ENCODE results near the gene DBF4B. TPM values are rescaled to one million over a fixed set of nuclear protein-coding genes. Genes with fewer than 3 reads are reported as not detected.
"Not testable (repeated sequence)": the region's sequence is repeated elsewhere in the genome, so short reads cannot be mapped to it uniquely, and the experiment has no call there.

DBF4B gene
- total RNA-seq, 2 donors from 2014 or later: 31.1 to 44.9 TPM

- DNase-seq: peak; percentile 99
- H3K27me3 ChIP-seq (ENCODE audit: control insufficient read depth, insufficient read depth, low read length, poor library complexity, severe bottlenecking): peaks cover 5% of the 10 kb centered on the region
- peak within 1 kb of the TSS; percentile 48 for H3K27ac ChIP-seq (ENCODE audit: low read depth, low read length)
- H3K27me3 Mint-ChIP-seq (ENCODE audit: insufficient read depth): peaks cover 4% of the 10 kb centered on the region
- WGBS, 2 experiments (ENCODE audit: insufficient coverage in 1 of 2, insufficient read length in 1 of 2): 1% methylated on average over 39 to 51 of the region's 51 CpGs
- H3K4me3 Mint-ChIP-seq: peak within 1 kb of the TSS; percentile 96
- no peak for TF ChIP-seq CTCF (conservative IDR thresholded peaks at IDR 0.05)
- H3K4me1 ChIP-seq (ENCODE audit: control insufficient read depth, insufficient read depth, low read length): no peaks in the 10 kb centered on the region
- peaks cover 14% of the 10 kb centered on the region for H3K4me1 Mint-ChIP-seq
- H3K9ac ChIP-seq (ENCODE audit: extremely low read depth, low read length, poor library complexity, severe bottlenecking): peak within 1 kb of the TSS; percentile 88
- no peaks in the 10 kb centered on the region for H3K9me3 ChIP-seq (ENCODE audit: control insufficient read depth, low read length)
- peaks cover 8% of the 10 kb centered on the region for H3K36me3 ChIP-seq (ENCODE audit: control insufficient read depth, insufficient read depth, low read length)
- no peaks in the 10 kb centered on the region for H3K9me3 Mint-ChIP-seq
- H3K4me3 ChIP-seq (ENCODE audit: low read length): peak within 1 kb of the TSS; percentile 98
- peak within 1 kb of the TSS; percentile 99 for H3K27ac Mint-ChIP-seq
- peaks cover 12% of the 10 kb centered on the region for H3K36me3 Mint-ChIP-seq (ENCODE audit: low read depth)
Observed at GRCh38 chr17:44689477-44690217, 18.8 kb upstream of the DBF4B start, which contains the start of gene CCDC43. Gene CCDC43 (minus strand): TSS chr17:44689776. CDS start chr17:44689753, 23 bp downstream.

- H3K27ac ChIP-seq (ENCODE audit: low read depth, low read length); H3K36me3 Mint-ChIP-seq (ENCODE audit: low read depth); H3K27me3 ChIP-seq (ENCODE audit: control insufficient read depth, insufficient read depth, low read length, poor library complexity, severe bottlenecking); H3K9me3 Mint-ChIP-seq; H3K9me3 ChIP-seq (ENCODE audit: control insufficient read depth, low read length); H3K36me3 ChIP-seq (ENCODE audit: control insufficient read depth, insufficient read depth, low read length); H3K4me1 ChIP-seq (ENCODE audit: control insufficient read depth, insufficient read depth, low read length); H3K27me3 Mint-ChIP-seq (ENCODE audit: insufficient read depth): not testable (repeated sequence)
- Mint-ChIP-seq H3K27ac (peak overlapping the region; percentile 53), H3K4me3 (peak overlapping the region; percentile 96), H3K4me1 (peaks cover 14% of the 10 kb centered on the region)
- H3K9ac ChIP-seq (ENCODE audit: extremely low read depth, low read length, poor library complexity, severe bottlenecking): peak overlapping the region; percentile 88
- H3K4me3 ChIP-seq (ENCODE audit: low read length): peak overlapping the region; percentile 98
- TF ChIP-seq CTCF (conservative IDR thresholded peaks at IDR 0.05): peak; percentile 45
- peak; percentile 67 for DNase-seq
- WGBS, 2 experiments (ENCODE audit: insufficient coverage in 1 of 2, insufficient read length in 1 of 2): 72 to 91% methylated on average over 5 to 21 of the region's 21 CpGs
Observed at GRCh38 chr17:44690746-44691306, 17.6 kb upstream of the DBF4B start.

- H3K27ac Mint-ChIP-seq: no peak overlapping the region
- peaks cover 5% of the 10 kb centered on the region for H3K27me3 ChIP-seq (ENCODE audit: control insufficient read depth, insufficient read depth, low read length, poor library complexity, severe bottlenecking)
- peaks cover 5% of the 10 kb centered on the region for H3K27me3 Mint-ChIP-seq (ENCODE audit: insufficient read depth)
- no peak for TF ChIP-seq CTCF (conservative IDR thresholded peaks at IDR 0.05)
- no peak overlapping the region for H3K4me3 ChIP-seq (ENCODE audit: low read length)
- H3K9me3 ChIP-seq (ENCODE audit: control insufficient read depth, low read length): no peaks in the 10 kb centered on the region
- no peak for DNase-seq
- H3K4me1 ChIP-seq (ENCODE audit: control insufficient read depth, insufficient read depth, low read length): no peaks in the 10 kb centered on the region
- H3K36me3 Mint-ChIP-seq (ENCODE audit: low read depth): no peaks in the 10 kb centered on the region
- 91 to 98% methylated on average over 9 to 10 of the region's 11 CpGs for WGBS, 2 experiments (ENCODE audit: insufficient coverage in 1 of 2, insufficient read length in 1 of 2)
- no peak overlapping the region for H3K4me3 Mint-ChIP-seq
- no peaks in the 10 kb centered on the region for H3K36me3 ChIP-seq (ENCODE audit: control insufficient read depth, insufficient read depth, low read length)
- H3K9ac ChIP-seq (ENCODE audit: extremely low read depth, low read length, poor library complexity, severe bottlenecking): no peak overlapping the region
- H3K9me3 Mint-ChIP-seq: no peaks in the 10 kb centered on the region
- peaks cover 12% of the 10 kb centered on the region for H3K4me1 Mint-ChIP-seq
- H3K27ac ChIP-seq (ENCODE audit: low read depth, low read length): no peak overlapping the region
Observed at GRCh38 chr17:44693609-44694008, 14.9 kb upstream of the DBF4B start.

- H3K27me3 ChIP-seq (ENCODE audit: control insufficient read depth, insufficient read depth, low read length, poor library complexity, severe bottlenecking); H3K36me3 ChIP-seq (ENCODE audit: control insufficient read depth, insufficient read depth, low read length); H3K27ac ChIP-seq (ENCODE audit: low read depth, low read length); H3K9me3 Mint-ChIP-seq; H3K27ac Mint-ChIP-seq; H3K9ac ChIP-seq (ENCODE audit: extremely low read depth, low read length, poor library complexity, severe bottlenecking); H3K36me3 Mint-ChIP-seq (ENCODE audit: low read depth); H3K4me1 Mint-ChIP-seq; H3K4me3 Mint-ChIP-seq; DNase-seq; H3K9me3 ChIP-seq (ENCODE audit: control insufficient read depth, low read length); H3K4me1 ChIP-seq (ENCODE audit: control insufficient read depth, insufficient read depth, low read length); H3K4me3 ChIP-seq (ENCODE audit: low read length): not testable (repeated sequence)
- H3K27me3 Mint-ChIP-seq (ENCODE audit: insufficient read depth): peaks cover 12% of the 10 kb centered on the region
- 67 to 97% methylated on average over 5 of the region's 10 CpGs for WGBS, 2 experiments (ENCODE audit: insufficient coverage in 1 of 2, insufficient read length in 1 of 2)
Observed at GRCh38 chr17:44700288-44700687, 8.2 kb upstream of the DBF4B start.

Data from endodermal cell (in vitro differentiated cells).